HepG2 (cell line): ENCODE results near the gene VGF.

Experiments used
- CBFB ChIP-seq: sonication (generic); formaldehyde crosslinking; IDR thresholded peaks from 2 replicates; pipeline ENCODE4 v1.4.0; 2020; ENCODE audit warnings: missing genetic modification reagents
- ZFP36L1 ChIP-seq: sonication (generic); formaldehyde crosslinking; IDR thresholded peaks from 2 replicates; pipeline ENCODE4 v1.8.0; 2022; ENCODE audit warnings: mild to moderate bottlenecking, missing genetic modification reagents, moderate library complexity
- ZNF136 ChIP-seq: sonication (generic); formaldehyde crosslinking; IDR thresholded peaks from 2 replicates; pipeline ENCODE4 v1.8.1; 2022; ENCODE audit warnings: low read depth, mild to moderate bottlenecking, moderate library complexity, missing genetic modification reagents
- ZNF138 ChIP-seq: sonication (generic); formaldehyde crosslinking; IDR thresholded peaks from 2 replicates; pipeline ENCODE4 v1.5.0; 2020; ENCODE audit warnings: mild to moderate bottlenecking, low read depth, missing genetic modification reagents
- ZNF343 ChIP-seq: sonication (generic); formaldehyde crosslinking; IDR thresholded peaks from 2 replicates; pipeline ENCODE4 v1.4.0; 2020; ENCODE audit warnings: mild to moderate bottlenecking, missing genetic modification reagents
- ZNF878 ChIP-seq: sonication (generic); formaldehyde crosslinking; IDR thresholded peaks from 2 replicates; pipeline ENCODE4 v1.8.1; 2023; ENCODE audit warnings: mild to moderate bottlenecking, missing genetic modification reagents, moderate library complexity
- TF ChIP-seq, protein P1 (sequence below): sonication (generic); formaldehyde crosslinking; IDR thresholded peaks from 2 replicates; pipeline ENCODE4 v1.5.0; 2020; ENCODE audit warnings: mild to moderate bottlenecking, missing genetic modification reagents, moderate library complexity
- TF ChIP-seq, protein P2 (sequence below): sonication (generic); formaldehyde crosslinking; conservative IDR thresholded peaks from 2 replicates; pipeline ENCODE4 v1.8.1; 2023; ENCODE audit warnings: missing genetic modification reagents

DNA sequence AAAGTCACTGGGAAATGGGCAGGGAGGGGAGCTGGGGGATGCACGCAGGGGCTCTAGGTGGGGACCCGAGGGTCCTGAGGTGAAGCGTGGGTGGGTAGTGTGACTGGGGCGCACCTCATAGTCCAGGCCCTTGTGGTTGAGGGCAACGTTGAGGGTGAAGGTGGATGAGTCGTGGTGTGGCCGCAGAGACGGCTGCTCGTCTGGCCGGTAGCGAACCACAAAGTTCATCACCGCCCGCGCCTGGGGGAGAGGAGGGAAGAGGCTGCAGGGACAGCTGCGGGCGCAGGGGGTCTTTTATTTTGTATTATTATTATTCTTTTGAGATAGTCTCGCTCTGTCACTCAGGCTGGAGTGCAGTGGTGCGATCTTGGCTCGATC lies 41.3 kb upstream of the VGF start:
- TF ChIP-seq CBFB = no peak
- TF ChIP-seq ZNF878 (CRISPR knock-in tag) = no peak
- TF ChIP-seq, protein P1, sequence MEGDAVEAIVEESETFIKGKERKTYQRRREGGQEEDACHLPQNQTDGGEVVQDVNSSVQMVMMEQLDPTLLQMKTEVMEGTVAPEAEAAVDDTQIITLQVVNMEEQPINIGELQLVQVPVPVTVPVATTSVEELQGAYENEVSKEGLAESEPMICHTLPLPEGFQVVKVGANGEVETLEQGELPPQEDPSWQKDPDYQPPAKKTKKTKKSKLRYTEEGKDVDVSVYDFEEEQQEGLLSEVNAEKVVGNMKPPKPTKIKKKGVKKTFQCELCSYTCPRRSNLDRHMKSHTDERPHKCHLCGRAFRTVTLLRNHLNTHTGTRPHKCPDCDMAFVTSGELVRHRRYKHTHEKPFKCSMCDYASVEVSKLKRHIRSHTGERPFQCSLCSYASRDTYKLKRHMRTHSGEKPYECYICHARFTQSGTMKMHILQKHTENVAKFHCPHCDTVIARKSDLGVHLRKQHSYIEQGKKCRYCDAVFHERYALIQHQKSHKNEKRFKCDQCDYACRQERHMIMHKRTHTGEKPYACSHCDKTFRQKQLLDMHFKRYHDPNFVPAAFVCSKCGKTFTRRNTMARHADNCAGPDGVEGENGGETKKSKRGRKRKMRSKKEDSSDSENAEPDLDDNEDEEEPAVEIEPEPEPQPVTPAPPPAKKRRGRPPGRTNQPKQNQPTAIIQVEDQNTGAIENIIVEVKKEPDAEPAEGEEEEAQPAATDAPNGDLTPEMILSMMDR (CRISPR knock-in tag) = no peak
- TF ChIP-seq, protein P2, sequence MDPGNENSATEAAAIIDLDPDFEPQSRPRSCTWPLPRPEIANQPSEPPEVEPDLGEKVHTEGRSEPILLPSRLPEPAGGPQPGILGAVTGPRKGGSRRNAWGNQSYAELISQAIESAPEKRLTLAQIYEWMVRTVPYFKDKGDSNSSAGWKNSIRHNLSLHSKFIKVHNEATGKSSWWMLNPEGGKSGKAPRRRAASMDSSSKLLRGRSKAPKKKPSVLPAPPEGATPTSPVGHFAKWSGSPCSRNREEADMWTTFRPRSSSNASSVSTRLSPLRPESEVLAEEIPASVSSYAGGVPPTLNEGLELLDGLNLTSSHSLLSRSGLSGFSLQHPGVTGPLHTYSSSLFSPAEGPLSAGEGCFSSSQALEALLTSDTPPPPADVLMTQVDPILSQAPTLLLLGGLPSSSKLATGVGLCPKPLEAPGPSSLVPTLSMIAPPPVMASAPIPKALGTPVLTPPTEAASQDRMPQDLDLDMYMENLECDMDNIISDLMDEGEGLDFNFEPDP (CRISPR knock-in tag) = no peak
- TF ChIP-seq ZNF136 (CRISPR knock-in tag) = no peak
- TF ChIP-seq ZNF138 (CRISPR knock-in tag) = no peak
- TF ChIP-seq ZFP36L1 (CRISPR knock-in tag) = no peak
- no peak for TF ChIP-seq ZNF343
